Left kidney (tissue), 2 donors: ENCODE data around the gene KCNF1. TPM values are rescaled to one million over a fixed set of nuclear protein-coding genes. Genes with fewer than 3 reads are reported as not detected.

Experiments
- DNase-seq: peaks from one replicate; pipeline ENCODE4 v3.0.0-alpha.2; 2013
- polyA plus RNA-seq: library from polyadenylated mRNA; unstranded; fragments of 120-200 nt; gene quantifications from one replicate; pipeline ENCODE4 v1.2.1, GENCODE V29; 2013; ENCODE audit not compliant: insufficient read length

The KCNF1 gene
- polyA plus RNA-seq, 1 donor, result 0.95 TPM

DNA sequence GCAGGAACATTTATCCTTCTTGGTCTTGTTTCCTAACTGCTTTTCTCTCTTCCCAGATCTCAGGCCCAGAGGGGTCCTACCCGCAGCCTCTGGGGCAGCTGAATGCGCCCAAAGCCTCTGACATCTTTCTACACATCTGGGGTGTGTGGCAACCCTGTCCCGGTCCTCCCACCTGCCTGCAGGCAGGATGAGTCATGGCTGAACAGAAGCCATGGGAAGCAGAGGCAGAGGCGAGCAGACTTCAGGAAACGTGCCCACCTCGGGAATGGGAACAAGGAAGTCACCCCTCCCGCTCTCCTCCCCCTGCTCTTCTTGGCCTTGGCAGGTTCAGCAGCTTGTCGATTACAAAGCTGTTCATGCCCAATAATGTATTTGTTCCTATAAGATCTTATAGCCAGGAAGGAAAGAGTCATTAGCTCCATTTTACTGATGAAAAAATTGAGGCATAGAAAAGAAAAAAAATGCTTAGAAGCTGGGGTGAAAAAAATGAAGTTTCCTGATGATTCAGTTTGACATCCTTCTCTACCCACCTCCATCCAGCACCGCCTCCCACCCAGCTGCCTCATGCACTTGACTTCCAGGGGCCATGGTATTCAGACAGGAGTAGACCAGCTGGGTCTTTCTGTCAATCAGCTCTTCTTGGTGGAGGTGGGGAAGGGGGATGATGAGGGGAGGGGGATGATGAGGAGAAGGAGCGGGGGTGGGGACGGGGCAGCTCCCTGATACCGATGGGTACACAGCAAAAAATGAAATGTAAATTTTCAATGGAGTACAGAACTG, 10.4 kb upstream of the KCNF1 start:
- DNase-seq, result no peak

DNA sequence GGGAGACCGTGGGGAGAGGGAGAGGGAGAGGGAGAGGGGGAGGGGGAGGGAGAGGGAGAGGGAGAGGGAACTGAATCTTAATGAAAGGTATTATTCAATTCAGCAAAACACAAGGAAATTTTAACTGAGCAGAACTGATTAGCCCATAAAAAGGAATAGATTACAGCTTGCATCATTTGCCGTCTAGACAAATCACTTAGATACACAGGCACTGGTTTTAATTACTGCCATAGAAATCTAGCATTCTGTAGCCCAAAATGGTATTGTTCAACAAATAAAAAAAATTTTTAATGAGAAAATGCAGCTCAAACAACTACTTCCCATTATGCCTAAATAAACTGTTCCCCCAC, 7.9 kb upstream of the KCNF1 start:
- DNase-seq, result no peak

DNA sequence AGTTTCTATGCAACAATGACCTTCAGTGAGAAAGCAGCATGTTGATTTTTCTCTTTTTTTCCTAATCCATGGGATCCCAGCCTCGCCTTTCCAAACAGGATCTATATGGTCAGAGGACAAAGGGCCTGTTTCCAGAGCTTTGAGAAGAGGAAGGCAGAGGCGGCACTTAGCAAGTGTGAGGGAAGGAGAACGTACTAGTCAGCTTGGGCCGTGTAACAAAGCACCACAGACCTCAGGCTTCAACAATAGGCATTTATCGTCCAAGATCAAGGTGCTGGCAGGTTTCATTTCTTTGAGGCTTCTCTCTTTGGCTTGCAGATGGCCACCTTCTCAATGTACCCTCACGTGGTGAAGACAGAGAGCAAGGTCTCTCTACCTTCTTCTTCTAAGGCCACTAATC, 7.3 kb upstream of the KCNF1 start:
- DNase-seq, result no peak

DNA sequence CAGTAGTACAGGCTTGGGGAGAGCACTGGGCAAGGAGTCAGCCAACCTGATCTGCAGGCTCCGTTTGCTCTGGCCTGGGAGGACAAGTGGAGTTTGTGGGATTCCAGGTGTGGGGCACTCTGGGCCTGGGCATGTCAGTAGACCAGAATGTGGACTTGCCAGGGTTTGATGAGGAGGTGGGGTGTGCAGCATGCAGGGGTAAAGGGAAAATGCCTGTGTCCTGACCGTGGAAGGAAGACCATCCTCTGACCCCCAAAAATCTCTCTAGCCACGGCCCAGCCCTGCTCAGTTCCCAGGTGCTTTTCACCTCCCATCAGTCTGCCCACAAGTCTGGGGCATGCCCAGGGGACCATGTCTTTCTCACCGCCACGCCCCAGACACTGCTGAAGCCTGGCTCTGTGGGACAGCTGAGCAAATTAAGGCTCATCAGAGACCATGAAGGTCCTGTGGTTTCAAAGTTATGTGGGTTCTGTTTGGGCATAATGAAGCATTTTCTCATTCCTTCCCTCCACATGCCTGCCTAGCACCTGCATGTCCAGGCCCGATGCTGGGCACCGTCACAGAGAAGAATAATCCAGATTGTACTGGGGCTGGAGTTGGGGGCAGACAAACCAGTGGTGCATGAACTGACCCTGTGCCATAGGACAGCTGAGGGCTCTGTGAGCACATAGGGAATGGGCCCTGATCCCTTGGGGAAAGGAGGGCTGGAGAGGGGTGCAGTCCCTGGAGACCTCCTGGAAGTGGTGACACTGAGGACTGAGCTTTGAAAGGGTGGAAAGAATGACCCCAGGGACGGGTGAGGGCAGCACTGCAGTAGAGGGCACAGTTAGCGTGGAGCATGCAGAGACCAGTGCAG, 6.5 kb upstream of the KCNF1 start:
- DNase-seq, result no peak

DNA sequence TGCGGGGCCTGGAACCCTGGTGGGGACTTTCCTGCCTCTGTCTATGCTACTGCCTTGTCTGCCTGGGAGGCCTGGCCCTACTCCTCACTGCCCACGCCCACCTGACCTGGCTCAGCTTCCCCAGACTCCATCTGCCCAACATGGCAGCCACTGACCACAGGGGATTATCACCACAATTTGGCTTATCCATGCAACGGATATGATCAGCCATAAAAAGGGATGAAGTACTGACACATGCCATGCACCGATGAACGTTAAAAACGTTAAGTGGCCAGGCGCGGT, 5.9 kb upstream of the KCNF1 start:
- DNase-seq, result no peak

DNA sequence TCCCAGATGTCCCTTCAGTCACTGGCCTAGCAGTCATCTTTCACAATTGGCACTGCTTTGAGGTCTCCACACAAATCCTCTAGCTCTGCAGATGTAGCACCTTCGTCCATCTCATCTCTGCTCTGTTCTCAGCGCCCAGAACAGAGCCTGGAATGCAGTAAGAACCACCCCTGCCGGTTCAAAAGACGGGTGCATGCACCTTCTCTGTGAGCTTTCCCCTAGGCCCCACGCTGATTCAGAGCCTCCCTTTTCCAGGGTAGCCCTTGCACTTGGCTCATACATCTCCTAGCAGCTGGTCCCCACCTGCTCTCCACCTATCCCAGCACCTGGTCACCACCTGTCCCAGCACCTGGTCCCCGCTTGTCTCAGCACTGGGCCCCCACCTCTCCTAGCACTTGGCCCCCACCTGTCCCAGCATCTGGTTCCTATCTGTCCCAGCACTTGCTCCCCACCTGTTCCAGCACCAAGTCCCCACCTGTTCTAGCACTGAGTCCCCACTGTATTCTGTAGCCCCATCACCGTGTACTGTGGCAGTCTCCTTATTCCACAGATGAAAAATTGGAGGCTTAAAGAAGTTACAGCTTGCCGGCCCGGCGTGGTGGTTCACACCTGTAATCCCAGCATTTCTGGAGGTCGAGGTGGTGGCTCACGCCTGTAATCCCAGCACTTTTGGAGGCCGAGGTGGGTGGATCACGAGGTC, 4.7 kb upstream of the KCNF1 start:
- DNase-seq, result no peak

DNA sequence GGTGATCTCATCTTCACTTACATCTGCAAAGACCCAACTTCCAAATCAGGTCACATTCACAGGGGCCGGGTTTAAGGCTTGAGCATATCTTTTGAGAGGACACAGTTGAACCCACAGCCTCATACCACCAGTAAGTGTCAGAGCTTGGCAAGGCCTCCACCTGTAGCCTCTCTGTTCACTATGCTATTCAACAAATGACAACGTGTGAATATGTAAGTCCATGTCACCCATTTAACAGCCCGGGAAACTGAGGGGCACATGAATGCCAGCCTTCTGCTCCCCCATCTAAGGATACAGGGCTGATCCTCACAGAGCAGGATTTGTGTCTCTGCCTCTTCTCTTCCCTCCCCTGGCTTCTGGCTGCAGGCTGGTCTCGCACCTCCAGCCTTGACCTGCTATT, 3.5 kb upstream of the KCNF1 start:
- no peak for DNase-seq

DNA sequence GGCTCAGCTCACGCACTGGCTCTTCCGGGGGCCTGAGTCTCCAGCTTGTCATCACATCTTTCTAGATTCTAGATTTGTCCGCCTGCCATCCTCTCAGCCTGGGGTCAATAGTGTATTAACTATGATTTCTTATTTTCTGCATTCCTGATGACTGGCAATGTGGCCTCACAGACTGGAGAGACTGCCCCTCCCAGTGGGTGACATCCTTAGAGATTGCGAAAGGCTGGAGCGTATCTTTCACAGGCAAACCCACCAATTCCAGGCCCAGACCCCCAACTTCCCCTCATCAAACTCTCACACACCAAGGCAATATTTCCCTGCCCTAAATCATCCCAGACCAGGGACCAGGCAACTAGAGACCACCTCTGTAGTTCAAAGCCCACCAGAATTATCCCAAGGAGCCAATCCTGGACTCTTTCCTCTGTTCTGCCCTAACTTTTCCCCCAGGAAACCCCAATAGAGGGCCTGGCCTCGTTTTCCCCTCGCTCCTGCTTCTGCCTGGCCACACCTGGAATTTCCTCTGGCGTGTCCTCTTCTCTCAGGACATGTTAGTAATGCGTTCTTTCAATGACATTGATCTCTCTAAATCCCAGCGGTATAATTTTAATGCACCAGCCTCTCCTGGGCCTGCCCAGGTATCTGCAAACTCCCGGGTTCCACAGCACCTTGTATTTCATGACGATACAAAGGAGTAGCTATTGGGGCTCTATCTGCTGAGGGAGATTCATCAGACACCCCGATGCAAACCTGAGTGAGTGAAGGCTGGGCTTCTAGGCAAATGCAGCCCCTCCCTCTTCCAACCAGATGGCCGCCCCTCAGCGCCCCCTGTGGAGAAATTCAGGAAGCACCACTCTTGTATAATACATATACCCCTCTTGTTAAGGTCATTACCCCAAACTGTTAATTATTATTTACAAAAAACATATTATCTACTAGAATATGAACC, 2.4 kb upstream of the KCNF1 start:
- DNase-seq, result no peak

DNA sequence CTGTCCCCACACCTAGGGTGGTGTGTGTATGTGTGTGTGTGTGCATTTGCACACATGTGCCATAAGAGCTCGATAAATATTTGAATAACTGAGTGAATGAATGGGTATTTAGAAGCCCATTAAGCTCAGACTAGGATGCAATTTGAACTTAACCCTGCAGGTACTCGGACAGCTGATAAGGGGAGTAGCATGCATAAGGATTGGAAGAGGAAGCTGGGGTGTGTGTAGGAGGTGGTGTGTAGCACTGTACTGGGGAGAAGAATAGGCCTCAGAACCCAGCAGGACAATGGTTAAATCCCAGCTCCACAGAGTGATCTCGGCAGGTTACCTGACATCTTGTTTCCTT, 1.8 kb upstream of the KCNF1 start:
- no peak for DNase-seq

DNA sequence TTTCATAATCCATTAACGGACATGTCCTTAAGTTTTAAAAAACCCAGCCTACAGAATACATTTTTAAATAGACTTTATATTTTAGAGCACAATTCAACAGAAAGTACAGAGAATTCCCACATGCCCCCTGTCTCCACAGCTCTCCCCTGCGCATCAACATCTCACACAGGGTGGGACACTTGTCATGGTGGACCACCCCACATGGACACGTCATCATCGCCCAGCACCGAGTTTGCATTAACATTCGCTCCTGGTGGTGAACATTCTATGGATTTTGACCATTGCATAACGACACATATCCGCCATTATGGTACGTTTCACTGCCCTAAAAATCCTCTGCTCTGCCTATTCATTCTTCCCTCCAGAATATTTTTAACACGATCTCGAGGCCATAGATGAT, 1.1 kb upstream of the KCNF1 start:
- no peak for DNase-seq

DNA sequence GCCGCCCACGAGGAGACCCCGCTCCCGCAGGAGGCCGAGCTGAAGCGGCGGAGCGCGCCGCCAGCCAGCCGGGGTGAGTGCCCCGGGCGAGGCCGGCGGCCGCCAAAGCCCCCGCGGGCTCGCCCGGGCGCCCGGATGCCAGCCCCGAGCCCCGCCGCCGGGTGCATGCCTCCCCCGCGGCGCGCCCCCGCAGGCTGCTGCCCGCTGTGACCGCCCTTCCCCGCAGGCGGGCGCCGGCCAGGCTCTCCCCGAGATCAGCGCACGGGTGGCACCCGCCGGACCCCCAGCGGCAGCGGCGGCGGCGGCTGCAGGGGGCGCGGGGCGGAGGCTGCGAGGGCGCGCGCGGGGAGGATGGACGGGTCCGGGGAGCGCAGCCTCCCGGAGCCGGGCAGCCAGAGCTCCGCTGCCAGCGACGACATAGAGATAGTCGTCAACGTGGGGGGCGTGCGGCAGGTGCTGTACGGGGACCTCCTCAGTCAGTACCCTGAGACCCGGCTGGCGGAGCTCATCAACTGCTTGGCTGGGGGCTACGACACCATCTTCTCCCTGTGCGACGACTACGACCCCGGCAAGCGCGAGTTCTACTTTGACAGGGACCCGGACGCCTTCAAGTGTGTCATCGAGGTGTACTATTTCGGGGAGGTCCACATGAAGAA, 470 bp downstream of the KCNF1 start:
- no peak for DNase-seq

DNA sequence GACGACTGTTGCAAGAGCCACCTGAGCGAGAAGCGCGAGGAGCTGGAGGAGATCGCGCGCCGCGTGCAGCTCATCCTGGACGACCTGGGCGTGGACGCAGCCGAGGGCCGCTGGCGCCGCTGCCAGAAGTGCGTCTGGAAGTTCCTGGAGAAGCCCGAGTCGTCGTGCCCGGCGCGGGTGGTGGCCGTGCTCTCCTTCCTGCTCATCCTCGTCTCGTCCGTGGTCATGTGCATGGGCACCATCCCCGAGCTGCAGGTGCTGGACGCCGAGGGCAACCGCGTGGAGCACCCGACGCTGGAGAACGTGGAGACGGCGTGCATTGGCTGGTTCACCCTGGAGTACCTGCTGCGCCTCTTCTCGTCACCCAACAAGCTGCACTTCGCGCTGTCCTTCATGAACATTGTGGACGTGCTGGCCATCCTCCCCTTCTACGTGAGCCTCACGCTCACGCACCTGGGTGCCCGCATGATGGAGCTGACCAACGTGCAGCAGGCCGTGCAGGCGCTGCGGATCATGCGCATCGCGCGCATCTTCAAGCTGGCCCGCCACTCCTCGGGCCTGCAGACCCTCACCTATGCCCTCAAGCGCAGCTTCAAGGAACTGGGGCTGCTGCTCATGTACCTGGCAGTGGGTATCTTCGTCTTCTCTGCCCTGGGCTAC, 1.2 kb downstream of the KCNF1 start:
- no peak for DNase-seq

DNA sequence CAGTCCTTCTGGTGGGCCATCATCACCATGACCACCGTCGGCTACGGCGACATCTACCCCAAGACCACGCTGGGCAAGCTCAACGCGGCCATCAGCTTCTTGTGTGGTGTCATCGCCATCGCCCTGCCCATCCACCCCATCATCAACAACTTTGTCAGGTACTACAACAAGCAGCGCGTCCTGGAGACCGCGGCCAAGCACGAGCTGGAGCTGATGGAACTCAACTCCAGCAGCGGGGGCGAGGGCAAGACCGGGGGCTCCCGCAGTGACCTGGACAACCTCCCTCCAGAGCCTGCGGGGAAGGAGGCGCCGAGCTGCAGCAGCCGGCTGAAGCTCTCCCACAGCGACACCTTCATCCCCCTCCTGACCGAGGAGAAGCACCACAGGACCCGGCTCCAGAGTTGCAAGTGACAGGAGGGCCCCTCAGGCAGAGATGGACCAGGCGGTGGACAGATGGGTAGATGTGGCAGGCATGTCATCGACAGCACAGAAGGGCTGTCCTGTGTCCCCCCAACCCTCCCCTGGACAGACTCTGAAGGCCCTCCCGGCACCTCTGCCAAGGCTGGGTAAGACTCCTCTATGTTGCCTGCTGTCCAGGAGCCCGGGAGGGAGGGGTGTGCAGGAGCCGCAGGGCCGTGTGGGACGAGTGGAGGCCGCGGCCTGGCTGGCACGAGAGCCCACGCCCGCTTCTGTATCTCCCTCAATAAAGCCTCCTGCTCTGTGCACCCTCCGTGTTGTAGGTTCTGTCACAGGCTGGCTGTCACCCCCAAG, 2.0 kb downstream of the KCNF1 start:
- no peak for DNase-seq

DNA sequence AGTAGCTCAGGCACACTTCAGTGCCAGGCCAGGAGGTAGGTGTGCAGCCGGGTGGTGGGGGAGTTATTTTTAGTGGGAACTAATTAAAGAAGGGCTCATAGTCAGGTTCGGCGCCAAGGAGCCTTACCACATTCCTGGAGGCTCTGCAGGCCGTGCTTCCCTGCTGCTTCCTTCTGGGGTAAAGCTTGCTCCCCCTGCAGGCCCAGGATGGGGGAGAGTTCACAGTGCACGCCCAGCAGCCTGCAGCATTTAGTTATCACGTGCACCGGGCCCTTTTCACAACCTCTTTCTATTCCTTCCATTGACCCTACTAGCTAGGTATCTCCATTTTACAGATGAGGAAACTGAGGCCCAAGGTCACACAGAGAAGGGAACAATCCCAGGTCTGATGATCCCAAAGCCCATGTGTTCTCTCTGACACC, 2.5 kb downstream of the KCNF1 start:
- DNase-seq, result no peak

DNA sequence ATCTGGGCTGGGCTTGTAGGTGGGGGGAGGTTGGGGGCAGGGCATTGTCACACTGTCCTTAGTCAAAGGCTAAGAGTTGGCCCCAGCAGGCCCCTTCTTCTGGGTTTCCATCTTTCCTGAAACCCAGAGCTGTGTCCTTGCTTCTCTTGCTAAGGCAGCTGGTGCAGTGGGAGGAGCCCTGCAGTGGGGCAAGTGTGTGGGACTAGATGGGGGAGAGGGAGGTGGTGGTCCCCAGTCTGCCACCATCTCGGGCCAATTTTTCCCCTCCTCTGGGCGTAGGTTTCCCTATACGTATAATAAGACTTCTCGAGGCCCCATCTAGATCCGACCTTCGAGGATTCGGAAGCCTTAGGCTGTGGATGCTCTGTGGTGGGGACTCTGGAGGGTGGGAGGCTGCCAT, 3.5 kb downstream of the KCNF1 start:
- DNase-seq, result no peak

DNA sequence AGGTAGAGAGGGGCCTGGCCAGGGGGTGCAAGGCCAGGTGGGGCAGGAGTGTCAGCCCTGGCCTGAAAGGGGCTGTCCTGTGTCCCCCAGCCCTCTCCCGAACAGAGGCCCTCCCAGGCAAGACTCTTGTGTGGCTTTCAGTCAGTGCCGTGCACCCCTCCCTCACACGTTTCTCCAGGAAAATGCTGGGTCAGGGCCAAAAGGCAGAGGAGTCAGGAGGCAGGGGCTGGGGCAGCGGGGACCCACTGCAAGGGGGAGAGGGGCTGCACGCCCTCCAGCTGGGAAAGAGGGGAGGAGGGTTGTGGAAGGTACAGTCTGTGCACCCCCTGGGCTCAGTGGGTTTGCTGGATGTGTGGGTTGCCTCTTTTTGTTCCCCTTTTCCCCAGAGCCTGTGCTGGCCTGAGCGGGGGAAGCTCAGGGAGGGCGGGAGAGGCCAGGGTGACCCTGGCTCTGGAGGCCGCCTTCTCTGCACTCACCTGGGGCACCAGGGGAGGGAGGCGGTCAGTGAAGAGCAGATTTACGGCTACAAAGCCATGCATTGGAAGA, 4.1 kb downstream of the KCNF1 start:
- no peak for DNase-seq

DNA sequence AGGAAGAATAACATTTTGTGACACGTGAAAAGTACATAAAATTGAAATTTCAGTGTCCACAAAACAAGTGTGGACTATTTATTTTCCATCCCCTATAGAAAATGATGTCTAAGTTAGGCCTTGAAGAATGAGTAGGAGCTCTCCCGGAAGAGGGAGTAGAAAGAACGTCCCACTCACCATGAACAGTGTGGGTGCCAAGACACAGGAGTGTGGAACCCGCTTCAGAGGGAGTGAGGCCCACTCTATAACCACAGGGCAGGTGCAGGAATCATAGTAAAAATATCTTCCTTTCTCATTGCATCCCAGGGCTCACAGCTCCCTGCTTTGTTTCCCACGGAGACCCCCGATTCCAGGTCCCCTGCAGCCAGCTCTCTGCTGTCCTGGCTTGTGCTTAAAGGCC, 5.2 kb downstream of the KCNF1 start:
- DNase-seq, result no peak

DNA sequence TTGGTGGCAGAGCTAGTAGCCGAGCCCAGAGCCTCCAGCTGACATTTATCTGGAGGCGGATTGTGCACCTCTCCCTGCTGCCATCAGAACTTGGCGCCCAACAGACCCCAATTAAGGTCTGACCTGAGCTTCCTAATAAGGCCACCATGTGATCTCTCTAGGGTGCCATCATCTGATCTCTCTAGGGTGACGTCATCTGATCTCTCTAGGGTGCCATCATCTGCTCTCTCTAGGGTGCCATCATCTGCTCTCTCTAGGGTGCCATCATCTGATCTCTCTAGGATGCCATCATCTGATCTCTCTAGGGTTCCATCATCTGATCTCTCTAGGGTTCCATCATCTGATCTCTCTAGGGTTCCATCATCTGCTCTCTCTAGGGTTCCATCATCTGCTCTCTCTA, 6.2 kb downstream of the KCNF1 start:
- no peak for DNase-seq

DNA sequence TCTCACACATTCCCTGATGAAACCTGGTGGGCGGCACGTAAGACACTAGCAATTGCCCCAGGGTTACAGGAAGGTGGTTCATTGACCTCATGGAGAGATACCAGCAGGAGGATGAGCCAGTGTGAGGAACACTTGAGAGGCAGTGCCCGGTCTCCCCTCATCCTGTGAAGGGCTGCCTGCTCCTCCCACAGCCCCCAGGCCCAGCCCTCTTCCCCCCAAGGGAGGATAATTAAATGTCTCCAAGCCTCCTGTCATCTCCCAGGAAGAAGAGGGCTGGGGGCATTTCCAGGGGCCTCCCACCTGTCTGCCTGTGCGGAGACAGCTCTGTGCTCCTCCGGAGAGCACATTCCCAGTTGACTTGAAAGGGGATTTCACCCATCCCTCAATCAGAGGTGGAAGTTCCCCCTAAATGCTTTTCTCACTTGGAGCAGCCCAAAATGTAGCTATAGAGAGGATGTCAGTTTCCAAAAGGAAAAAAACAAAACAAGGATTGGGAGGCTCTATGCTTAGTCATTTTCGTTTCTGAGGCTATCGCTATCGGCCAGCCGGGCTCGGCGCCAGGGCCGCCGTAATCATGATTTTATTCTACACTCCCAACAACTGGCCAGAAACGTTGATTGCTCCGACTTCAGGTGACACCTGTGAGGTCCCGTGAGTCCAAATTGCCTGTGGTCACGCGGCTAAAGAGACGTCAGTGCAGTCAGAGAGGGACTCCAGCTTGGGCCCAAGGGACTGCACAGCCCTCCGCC, 7.1 kb downstream of the KCNF1 start:
- DNase-seq, result no peak
